LNCAP (cell line): ENCODE measurements around the gene MEIOB.

ENCODE experiments used
- TF ChIP-seq, protein P1 (sequence below): fragments of 450-650 bp; IDR thresholded peaks from 2 replicates; pipeline ENCODE4 v1.5.1; 2017; ENCODE audit warnings: mild to moderate bottlenecking

Gene MEIOB

GRCh38 chr16:1794908-1795666 lies 76.9 kb downstream of the MEIOB start:
- TF ChIP-seq, protein P1, sequence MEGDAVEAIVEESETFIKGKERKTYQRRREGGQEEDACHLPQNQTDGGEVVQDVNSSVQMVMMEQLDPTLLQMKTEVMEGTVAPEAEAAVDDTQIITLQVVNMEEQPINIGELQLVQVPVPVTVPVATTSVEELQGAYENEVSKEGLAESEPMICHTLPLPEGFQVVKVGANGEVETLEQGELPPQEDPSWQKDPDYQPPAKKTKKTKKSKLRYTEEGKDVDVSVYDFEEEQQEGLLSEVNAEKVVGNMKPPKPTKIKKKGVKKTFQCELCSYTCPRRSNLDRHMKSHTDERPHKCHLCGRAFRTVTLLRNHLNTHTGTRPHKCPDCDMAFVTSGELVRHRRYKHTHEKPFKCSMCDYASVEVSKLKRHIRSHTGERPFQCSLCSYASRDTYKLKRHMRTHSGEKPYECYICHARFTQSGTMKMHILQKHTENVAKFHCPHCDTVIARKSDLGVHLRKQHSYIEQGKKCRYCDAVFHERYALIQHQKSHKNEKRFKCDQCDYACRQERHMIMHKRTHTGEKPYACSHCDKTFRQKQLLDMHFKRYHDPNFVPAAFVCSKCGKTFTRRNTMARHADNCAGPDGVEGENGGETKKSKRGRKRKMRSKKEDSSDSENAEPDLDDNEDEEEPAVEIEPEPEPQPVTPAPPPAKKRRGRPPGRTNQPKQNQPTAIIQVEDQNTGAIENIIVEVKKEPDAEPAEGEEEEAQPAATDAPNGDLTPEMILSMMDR, result no peak

GRCh38 chr16:1794221-1794871 lies 77.6 kb downstream of the MEIOB start:
- TF ChIP-seq, protein P1, result no peak

DNA sequence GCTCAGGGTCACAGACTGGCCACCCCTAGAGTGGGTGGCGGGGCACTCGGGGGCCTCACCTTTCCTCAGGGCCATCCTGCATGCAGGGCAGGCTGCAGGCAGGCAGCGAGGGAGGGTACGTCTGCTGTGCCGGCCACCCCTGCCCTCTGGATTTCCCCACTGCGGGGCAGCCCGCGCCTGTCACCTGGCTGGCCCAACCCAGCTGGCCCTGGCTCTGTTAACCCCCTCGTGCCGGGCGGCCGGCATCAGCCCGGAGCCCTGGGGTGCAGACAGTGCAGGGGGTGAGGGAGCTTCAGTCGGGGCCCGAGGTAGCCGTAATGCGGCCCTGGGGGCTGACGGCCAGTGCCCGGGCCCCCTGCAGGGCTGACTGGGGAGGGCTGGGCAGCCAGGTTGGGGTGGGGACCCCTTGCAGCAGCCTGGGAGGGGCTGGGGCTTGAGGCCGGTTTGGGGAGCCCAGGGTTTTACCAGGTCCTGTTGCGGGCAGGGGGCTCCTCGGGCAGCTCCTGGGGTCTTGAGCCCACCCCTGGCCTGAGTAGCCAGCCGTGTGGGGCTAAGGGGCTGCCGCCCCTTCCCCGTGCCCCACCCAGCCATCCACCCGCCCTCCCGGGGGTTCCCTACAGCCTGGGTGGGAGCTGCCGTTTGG lies 78.3 kb downstream of the MEIOB start, which contains the start of gene IGFALS:
IGFALS (minus strand) TSS at position 128 of the 643 bp plus-strand sequence; CDS start at position 75, 53 bp downstream.
- TF ChIP-seq, protein P1, result no peak

DNA sequence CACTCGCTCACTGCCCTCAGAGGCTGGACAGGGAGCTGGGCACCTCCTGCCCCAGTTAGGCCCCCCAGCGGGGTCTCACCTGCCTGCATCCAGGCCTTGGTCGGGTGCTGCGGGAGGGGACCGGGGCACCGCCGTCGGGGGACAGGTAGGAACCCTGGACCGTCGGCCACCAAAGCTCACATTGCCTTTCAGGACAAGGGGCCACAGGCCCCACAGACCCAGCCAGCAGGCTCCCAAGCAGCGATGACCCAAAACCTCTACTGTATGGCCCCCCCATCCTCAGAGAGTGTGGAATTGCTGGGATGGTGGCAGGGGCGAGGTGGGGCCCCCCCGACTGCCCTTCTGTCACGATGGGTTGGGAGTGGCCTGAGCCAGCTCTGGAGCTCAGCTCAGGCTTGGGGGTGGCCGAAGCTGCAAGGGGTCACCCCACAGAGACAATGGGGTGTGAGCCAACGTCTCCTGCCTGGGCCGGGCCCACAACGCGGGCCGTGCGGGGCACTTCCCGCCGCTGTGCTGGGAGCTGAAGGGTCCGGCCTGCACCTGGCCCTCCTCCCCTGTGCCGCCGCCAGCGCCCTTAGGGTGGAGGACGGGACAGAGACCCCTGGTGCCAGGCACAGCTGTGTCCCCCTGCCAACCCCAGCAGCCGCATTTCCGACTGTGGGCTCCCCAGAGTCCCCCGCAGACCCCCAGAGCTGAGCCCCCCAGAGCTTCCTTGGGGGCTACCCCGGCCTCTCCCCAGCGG lies 79.0 kb downstream of the MEIOB start:
- TF ChIP-seq, protein P1, result no peak

- TF ChIP-seq, protein P1, result no peak
Measured at GRCh38 chr16:1791943-1792812, 79.8 kb downstream of the MEIOB start.

DNA sequence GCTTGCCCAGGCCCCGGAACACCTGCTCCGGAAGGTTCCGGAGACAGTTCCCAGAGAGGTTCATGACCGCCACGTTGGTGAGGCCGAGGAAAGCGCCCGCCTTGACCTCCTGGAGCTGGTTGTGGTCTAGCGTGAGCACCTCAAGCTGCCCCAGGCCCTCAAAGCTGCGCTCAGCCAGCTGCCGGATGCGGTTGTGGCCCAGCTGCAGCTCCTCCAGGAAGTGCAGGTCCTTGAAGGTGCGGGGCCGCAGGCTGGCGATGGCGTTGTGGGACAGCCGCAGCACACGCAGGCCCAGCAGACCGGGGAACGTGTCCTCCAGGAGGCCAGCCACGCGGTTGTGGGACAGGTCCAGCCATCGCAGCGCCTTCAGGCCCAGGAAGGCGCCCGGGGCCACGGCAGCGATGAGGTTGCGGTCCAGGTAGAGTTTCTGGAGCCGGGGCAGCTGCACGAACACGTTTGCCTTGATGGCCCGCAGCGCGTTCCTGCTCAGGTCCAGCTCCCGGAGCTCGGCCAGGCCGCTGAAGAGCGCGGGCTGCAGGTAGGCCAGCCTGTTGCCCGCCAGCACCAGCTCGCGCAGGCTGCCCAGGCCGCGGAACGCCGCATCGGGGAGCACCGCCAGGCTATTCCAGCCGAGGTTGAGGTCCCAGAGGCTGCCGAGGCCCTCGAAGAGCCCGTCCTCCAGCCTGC lies 80.6 kb downstream of the MEIOB start:
- TF ChIP-seq, protein P1, result no peak
